Uterus (tissue), 2 donors: Measurements from ENCODE around the gene CIDEB.

Experiments used
- CTCF ChIP-seq, 4 experiments: fragments of 200-600 bp in 2 of 4; fragments of 450-650 bp in 2 of 4; sonication (generic) in 2 of 4; IDR thresholded peaks; one replicate each; pipeline ENCODE4 v1.5.1; 2016 to 2019; ENCODE audit warnings: antibody characterized with exemption in 4 of 4, mild to moderate bottlenecking in 2 of 4, moderate library complexity in 1 of 4
- POLR2A ChIP-seq, 2 donors: fragments of 450-650 bp; IDR thresholded peaks; one replicate each; pipeline ENCODE4 v1.6.1; 2016; ENCODE audit warnings: antibody characterized with exemption in 2 of 2, mild to moderate bottlenecking in 1 of 2, moderate library complexity in 1 of 2

GRCh38 chr14:24258119-24258518 is 49.7 kb downstream of the CIDEB start:
- TF ChIP-seq CTCF (IDR thresholded peaks at IDR 0.05) (no peak), POLR2A (IDR thresholded peaks at IDR 0.05) (no peak)
